Heart left ventricle (tissue), 13 donors: ENCODE data around the gene TJP2.

Source experiments
- POLR2A ChIP-seq, 2 donors: fragments of 450-650 bp; IDR thresholded peaks; one replicate each; pipeline ENCODE4 v1.6.1; 2017; ENCODE audit warnings: antibody characterized with exemption in 2 of 2, mild to moderate bottlenecking in 2 of 2, moderate library complexity in 2 of 2
- TF ChIP-seq, protein P1 (sequence below), 12 donors: fragments of 200-600 bp; sonication (generic) in 4 of 12; IDR thresholded peaks; one replicate each; pipeline versions ENCODE4 v1.5.0 to v1.8.0; 2018 to 2022; ENCODE audit warnings: antibody characterized with exemption in 12 of 12, mild to moderate bottlenecking in 5 of 12
- donor health status: ischemic (EF 13 %, LVEDD 7.1; RV severe dilation, severe dysfunction).
- donor health status: DM: no; HTN: yes; CAD: no.
- donor health status: DM: no; HTN: no; CAD: no.
- donor health status: ischemic (EF 25% LVEDD 6.9; RV normal size, moderate dysfunction).
- donor health status: ischemic (EF 25% LVEDD 5.7; RV mildly dilated, moderate dysfunction).
- donor health status: ischemic (EF 35%, LVEDD 5.7; RV mildly dilated, moderate dysfunction).
- donor health status: nonischemic (EF 11% LVEDD 7.7; RV severe dilation, severe dysfunction).
- donor health status: DM: yes; HTN: yes; CAD: no.
- donor health status: PGD.
- donor health status: ischemic (EF 29% LVEDD 5.4; RV normal size, mild dysfunction).
- donor health status: nonischemic (EF 23%, LVEDD 6.1; RV moderate dilation, normal function).

DNA sequence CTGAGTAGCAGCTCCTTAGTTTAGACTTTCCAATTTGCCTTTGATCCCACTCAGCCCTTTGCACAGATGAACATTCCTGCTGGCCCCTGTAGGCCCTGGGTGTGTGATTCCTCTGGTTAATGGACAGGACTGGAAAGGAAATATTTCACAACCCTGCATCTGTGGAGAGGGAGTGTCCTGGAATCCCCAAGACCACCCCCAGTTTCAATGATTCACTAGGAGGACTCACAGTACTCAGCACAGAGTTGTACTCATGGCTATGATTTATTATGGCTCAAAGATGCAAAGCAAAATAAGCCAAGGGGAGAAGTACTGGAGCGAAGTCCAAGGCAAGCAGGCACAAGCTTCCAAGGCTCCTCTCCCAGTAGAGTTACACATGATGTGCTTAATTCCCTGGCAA lies 42.4 kb upstream of the TJP2 start:
- TF ChIP-seq, protein P1, sequence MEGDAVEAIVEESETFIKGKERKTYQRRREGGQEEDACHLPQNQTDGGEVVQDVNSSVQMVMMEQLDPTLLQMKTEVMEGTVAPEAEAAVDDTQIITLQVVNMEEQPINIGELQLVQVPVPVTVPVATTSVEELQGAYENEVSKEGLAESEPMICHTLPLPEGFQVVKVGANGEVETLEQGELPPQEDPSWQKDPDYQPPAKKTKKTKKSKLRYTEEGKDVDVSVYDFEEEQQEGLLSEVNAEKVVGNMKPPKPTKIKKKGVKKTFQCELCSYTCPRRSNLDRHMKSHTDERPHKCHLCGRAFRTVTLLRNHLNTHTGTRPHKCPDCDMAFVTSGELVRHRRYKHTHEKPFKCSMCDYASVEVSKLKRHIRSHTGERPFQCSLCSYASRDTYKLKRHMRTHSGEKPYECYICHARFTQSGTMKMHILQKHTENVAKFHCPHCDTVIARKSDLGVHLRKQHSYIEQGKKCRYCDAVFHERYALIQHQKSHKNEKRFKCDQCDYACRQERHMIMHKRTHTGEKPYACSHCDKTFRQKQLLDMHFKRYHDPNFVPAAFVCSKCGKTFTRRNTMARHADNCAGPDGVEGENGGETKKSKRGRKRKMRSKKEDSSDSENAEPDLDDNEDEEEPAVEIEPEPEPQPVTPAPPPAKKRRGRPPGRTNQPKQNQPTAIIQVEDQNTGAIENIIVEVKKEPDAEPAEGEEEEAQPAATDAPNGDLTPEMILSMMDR (IDR thresholded peaks at IDR 0.05): no peak
- no peak for TF ChIP-seq POLR2A (IDR thresholded peaks at IDR 0.05)
